BLaER1 treated with 17β-estradiol and CSF1 and Interleukin-3, amounts not matched to agents 10 nM and 100 nM (cell line): ENCODE data around the gene UBQLN3.

Experiments used
- H3K27ac ChIP-seq, 11 experiments: shearing (Covaris generic); formaldehyde crosslinking; 2 replicates each; pipeline ENCODE4 v1.8.1; 2022
- H3K27me3 ChIP-seq, 11 experiments: shearing (Covaris generic); formaldehyde crosslinking; 2 replicates each; pipeline ENCODE4 v1.8.1; 2022
- H3K36me3 ChIP-seq, 11 experiments: shearing (Covaris generic); formaldehyde crosslinking; 2 replicates each; pipeline ENCODE4 v1.8.1; 2022
- H3K4me1 ChIP-seq, 10 experiments: shearing (Covaris generic); formaldehyde crosslinking; 2 replicates each; pipeline ENCODE4 v1.8.1; 2022
- H3K4me2 ChIP-seq, 11 experiments: shearing (Covaris generic); formaldehyde crosslinking; 2 replicates each; pipeline ENCODE4 v1.8.1; 2022
- H3K4me3 ChIP-seq, 10 experiments: shearing (Covaris generic); formaldehyde crosslinking; 2 replicates each; pipeline ENCODE4 v1.8.1; 2022
- H3K9ac ChIP-seq, 11 experiments: shearing (Covaris generic); formaldehyde crosslinking; 2 replicates each; pipeline ENCODE4 v1.8.1; 2022
- H3K9me3 ChIP-seq, 11 experiments: shearing (Covaris generic); formaldehyde crosslinking; replicated peaks in 1 of 11; 2 replicates each; pipeline ENCODE4 v1.8.1; 2022
- H4K20me1 ChIP-seq, 11 experiments: shearing (Covaris generic); formaldehyde crosslinking; 2 replicates each; pipeline ENCODE4 v1.8.1; 2022
- Cebpa-rat ChIP-seq, 11 experiments: shearing (Covaris generic); IDR thresholded peaks; 2 replicates each; pipeline ENCODE4 v1.8.1; 2022

The UBQLN3 gene

DNA sequence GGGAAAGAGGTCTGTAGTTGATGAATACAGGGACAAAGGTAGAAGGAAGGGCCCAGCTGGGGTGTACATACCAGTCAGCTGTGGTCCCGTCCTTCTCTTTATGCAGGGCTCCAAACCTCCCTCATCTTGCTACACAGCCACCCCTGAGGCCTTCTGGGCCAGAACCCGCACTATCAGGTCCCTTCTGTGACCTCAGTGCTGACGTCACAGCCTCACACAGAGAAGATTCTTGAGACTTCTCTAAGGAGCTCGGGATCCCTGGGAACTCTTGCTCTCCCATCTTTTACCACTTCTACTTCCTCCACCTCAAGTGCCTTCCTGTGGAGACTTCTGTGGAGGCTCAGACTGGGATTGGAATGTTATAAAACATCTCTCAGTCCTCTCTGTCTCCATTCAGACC, at the start of gene UBQLN3:
Gene UBQLN3, minus strand, starts transcription at position 155 of the 400 bp plus-strand sequence. CDS start 399 bp downstream, outside the sequence.
- no peaks in the 10 kb centered on the region for H3K36me3 ChIP-seq
- H3K4me2 ChIP-seq = no peak within 1 kb of the TSS
- no peak for TF ChIP-seq Cebpa-rat (IDR thresholded peaks at IDR 0.05)
- no peak within 1 kb of the TSS for H3K9ac ChIP-seq
- H3K9me3 ChIP-seq = no peaks in the 10 kb centered on the region
- no peaks in the 10 kb centered on the region for H3K4me1 ChIP-seq
- no peaks in the 10 kb centered on the region for H4K20me1 ChIP-seq
- H3K4me3 ChIP-seq = no peak within 1 kb of the TSS
- no peak within 1 kb of the TSS for H3K27ac ChIP-seq
- H3K27me3 ChIP-seq = no peaks in the 10 kb centered on the region

- H4K20me1 ChIP-seq = no peaks in the 10 kb centered on the region
- H3K4me3 ChIP-seq = no peak overlapping the region
- H3K4me1 ChIP-seq = peaks cover 3 to 14% (median 8%) of the 10 kb centered on the region in 10 experiments; a peak in 14 of 20 replicates
- H3K4me2 ChIP-seq = no peak overlapping the region
- no peak overlapping the region for H3K9ac ChIP-seq
- no peaks in the 10 kb centered on the region for H3K9me3 ChIP-seq
- no peak overlapping the region for H3K27ac ChIP-seq
- H3K36me3 ChIP-seq = no peaks in the 10 kb centered on the region
- TF ChIP-seq Cebpa-rat (IDR thresholded peaks at IDR 0.05) = no peak
- H3K27me3 ChIP-seq = no peaks in the 10 kb centered on the region
Measured at GRCh38 chr11:5557751-5558150, 48.0 kb upstream of the UBQLN3 start.

- Histone ChIP-seq H3K9me3 (no peaks in the 10 kb centered on the region), H3K27ac (no peak overlapping the region), H4K20me1 (no peaks in the 10 kb centered on the region), H3K4me3 (no peak overlapping the region), H3K9ac (no peak overlapping the region), H3K36me3 (no peaks in the 10 kb centered on the region), H3K4me2 (peak overlapping the region in 2 of 11 experiments; percentile 7 to 25; a peak in 2 of 22 replicates), H3K4me1 (peaks cover 3 to 14% (median 8%) of the 10 kb centered on the region in 10 experiments; a peak in 14 of 20 replicates), H3K27me3 (no peaks in the 10 kb centered on the region)
- no peak for TF ChIP-seq Cebpa-rat (IDR thresholded peaks at IDR 0.05)
Measured at GRCh38 chr11:5556596-5557188, 46.9 kb upstream of the UBQLN3 start.

DNA sequence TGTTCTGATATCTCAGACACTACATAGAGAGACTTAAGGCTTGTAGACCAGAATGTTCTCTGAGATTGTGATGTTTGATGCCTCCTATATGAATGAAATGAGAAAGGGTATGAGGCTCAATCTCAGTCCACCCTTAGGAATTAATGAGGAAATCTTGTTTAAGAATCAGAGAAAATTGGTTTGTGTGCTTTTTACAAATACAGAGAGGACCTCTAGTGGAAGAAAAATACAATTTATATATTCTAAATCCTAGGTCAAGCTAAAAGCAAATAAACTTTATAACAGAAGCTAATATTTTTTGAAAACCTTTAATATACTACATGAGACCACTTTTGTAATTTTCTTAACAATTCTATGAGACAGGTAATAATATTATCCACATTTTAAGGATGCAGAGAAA, 43.6 kb upstream of the UBQLN3 start:
- Histone ChIP-seq H3K4me2 (no peak overlapping the region), H3K9ac (no peak overlapping the region), H4K20me1 (no peaks in the 10 kb centered on the region), H3K27me3 (no peaks in the 10 kb centered on the region), H3K4me1 (peaks cover 3 to 14% (median 8%) of the 10 kb centered on the region in 10 experiments; a peak in 14 of 20 replicates), H3K4me3 (no peak overlapping the region), H3K27ac (no peak overlapping the region), H3K36me3 (no peaks in the 10 kb centered on the region), H3K9me3 (no peaks in the 10 kb centered on the region)
- TF ChIP-seq Cebpa-rat (IDR thresholded peaks at IDR 0.05) = no peak

- no peak for TF ChIP-seq Cebpa-rat (IDR thresholded peaks at IDR 0.05)
- H3K27me3 ChIP-seq = no peaks in the 10 kb centered on the region
- H3K27ac ChIP-seq = no peak overlapping the region
- no peaks in the 10 kb centered on the region for H3K9me3 ChIP-seq
- H3K4me2 ChIP-seq = no peak overlapping the region
- H3K4me3 ChIP-seq = no peak overlapping the region
- H3K9ac ChIP-seq = no peak overlapping the region
- H3K4me1 ChIP-seq = peaks cover 0 to 7% (median 4%) of the 10 kb centered on the region in 10 experiments; a peak in 11 of 20 replicates
- H4K20me1 ChIP-seq = no peaks in the 10 kb centered on the region
- no peaks in the 10 kb centered on the region for H3K36me3 ChIP-seq
Measured at GRCh38 chr11:5550440-5551095, 40.8 kb upstream of the UBQLN3 start.

DNA sequence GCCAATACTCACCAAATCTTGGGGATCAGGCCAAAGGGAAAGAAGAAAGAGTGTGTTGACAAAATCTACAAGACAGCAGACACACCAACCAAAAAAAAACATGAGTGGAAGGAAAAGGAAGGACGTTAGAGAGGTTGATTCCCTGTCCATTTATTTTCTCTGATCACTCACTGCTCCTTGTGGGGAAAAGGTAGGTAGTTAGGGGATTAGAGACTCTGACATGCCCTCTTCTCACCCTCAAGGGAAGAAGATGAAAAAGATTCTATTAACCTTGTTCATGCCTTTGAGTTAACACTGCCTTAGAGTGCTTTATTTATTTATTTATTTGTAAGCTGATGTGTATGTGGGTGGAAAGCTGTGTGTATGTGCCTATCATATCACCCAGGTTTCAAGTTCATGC, 38.7 kb upstream of the UBQLN3 start, which contains the start of gene OR52H1:
Gene OR52H1, minus strand, starts transcription at position 101 of the 400 bp plus-strand sequence. CDS start 3,035 bp downstream, outside the sequence.
- H3K27ac ChIP-seq = no peak within 1 kb of the TSS
- TF ChIP-seq Cebpa-rat (IDR thresholded peaks at IDR 0.05) = no peak
- H3K4me1 ChIP-seq = no peaks in the 10 kb centered on the region
- H3K27me3 ChIP-seq = no peaks in the 10 kb centered on the region
- H3K4me3 ChIP-seq = no peak within 1 kb of the TSS
- no peaks in the 10 kb centered on the region for H4K20me1 ChIP-seq
- H3K9me3 ChIP-seq = no peaks in the 10 kb centered on the region
- H3K9ac ChIP-seq = no peak within 1 kb of the TSS
- H3K4me2 ChIP-seq = no peak within 1 kb of the TSS
- H3K36me3 ChIP-seq = no peaks in the 10 kb centered on the region

GRCh38 chr11:5547982-5548381, 38.2 kb upstream of the UBQLN3 start:
- Histone ChIP-seq H3K27me3 (no peaks in the 10 kb centered on the region), H3K9me3 (no peaks in the 10 kb centered on the region), H3K27ac (no peak overlapping the region), H3K9ac (no peak overlapping the region), H3K4me1 (no peaks in the 10 kb centered on the region), H3K36me3 (no peaks in the 10 kb centered on the region), H4K20me1 (no peaks in the 10 kb centered on the region), H3K4me2 (no peak overlapping the region), H3K4me3 (no peak overlapping the region)
- no peak for TF ChIP-seq Cebpa-rat (IDR thresholded peaks at IDR 0.05)

DNA sequence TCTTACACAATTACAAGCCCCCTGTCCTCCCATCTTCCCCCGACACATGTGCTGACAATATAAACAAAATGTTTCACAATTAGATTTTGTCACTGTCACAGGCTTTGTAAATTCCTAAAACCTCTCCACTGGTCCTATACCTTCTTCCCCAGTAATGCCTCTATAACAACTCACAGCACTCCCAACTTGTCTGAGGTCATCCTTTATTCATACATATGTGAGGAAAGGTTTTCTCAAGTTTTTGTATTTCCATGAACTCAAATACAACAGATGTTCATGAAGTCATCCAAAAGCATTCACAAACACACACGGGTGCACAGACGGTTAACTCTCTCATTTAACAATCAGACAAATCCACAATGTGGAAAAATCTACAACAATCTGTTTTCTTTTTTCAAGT, 36.7 kb upstream of the UBQLN3 start:
- H3K27ac ChIP-seq = no peak overlapping the region
- no peak overlapping the region for H3K4me2 ChIP-seq
- no peaks in the 10 kb centered on the region for H3K27me3 ChIP-seq
- no peak overlapping the region for H3K4me3 ChIP-seq
- H4K20me1 ChIP-seq = no peaks in the 10 kb centered on the region
- no peaks in the 10 kb centered on the region for H3K9me3 ChIP-seq
- no peak for TF ChIP-seq Cebpa-rat (IDR thresholded peaks at IDR 0.05)
- no peak overlapping the region for H3K9ac ChIP-seq
- H3K36me3 ChIP-seq = no peaks in the 10 kb centered on the region
- no peaks in the 10 kb centered on the region for H3K4me1 ChIP-seq

- H3K9ac ChIP-seq = no peak overlapping the region
- no peaks in the 10 kb centered on the region for H3K36me3 ChIP-seq
- H3K27me3 ChIP-seq = no peaks in the 10 kb centered on the region
- H3K27ac ChIP-seq = no peak overlapping the region
- no peak for TF ChIP-seq Cebpa-rat (IDR thresholded peaks at IDR 0.05)
- no peak overlapping the region for H3K4me3 ChIP-seq
- no peaks in the 10 kb centered on the region for H4K20me1 ChIP-seq
- H3K4me2 ChIP-seq = no peak overlapping the region
- H3K9me3 ChIP-seq = peaks cover 0 to 6% (median 3%) of the 10 kb centered on the region in 11 experiments; a peak in 4 of 22 replicates
- no peaks in the 10 kb centered on the region for H3K4me1 ChIP-seq
Measured at GRCh38 chr11:5541427-5541826, 31.7 kb upstream of the UBQLN3 start.

DNA sequence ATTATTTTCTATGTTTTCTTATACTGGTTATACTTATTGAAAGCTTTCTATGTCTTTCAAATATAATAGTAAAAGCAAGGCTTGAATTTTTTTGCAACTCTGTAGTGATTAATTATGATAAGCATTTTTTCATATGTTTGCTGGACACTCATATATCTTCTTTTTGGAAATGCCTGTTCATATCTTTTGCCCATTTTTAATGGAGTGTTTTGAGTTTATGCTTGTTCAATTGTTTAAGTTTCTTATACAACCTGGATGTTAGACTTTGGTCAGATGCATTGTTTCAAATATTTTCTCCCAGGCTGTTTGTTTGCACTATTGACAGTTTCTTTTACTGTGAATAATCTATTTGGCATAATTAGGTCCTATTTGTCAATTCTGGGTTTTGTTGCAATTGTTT, 26.7 kb upstream of the UBQLN3 start:
- TF ChIP-seq Cebpa-rat (IDR thresholded peaks at IDR 0.05) = no peak
- Histone ChIP-seq H4K20me1 (no peaks in the 10 kb centered on the region), H3K36me3 (no peaks in the 10 kb centered on the region), H3K4me2 (no peak overlapping the region), H3K9me3 (peaks cover 0 to 8% (median 5%) of the 10 kb centered on the region in 11 experiments; a peak in 4 of 22 replicates), H3K27me3 (no peaks in the 10 kb centered on the region), H3K27ac (no peak overlapping the region), H3K4me1 (no peaks in the 10 kb centered on the region), H3K9ac (no peak overlapping the region), H3K4me3 (no peak overlapping the region)
